HG02678 (cell line): ENCODE results near the gene QSOX2.

Experiments used
- ATAC-seq: cut with Tn5 transposase; IDR thresholded peaks from one replicate; pipeline ENCODE4 v1.9.1; 2021; ENCODE audit warnings: mild to moderate bottlenecking, moderate library complexity; ENCODE audit not compliant: unreplicated experiment

QSOX2 gene

GRCh38 chr9:136254381-136255165, 9.0 kb upstream of the QSOX2 start:
- ATAC-seq, result no peak

- ATAC-seq, result no peak
Observed at GRCh38 chr9:136253246-136254130, 7.9 kb upstream of the QSOX2 start.

GRCh38 chr9:136252846-136253245, 7.2 kb upstream of the QSOX2 start:
- ATAC-seq, result no peak

GRCh38 chr9:136252281-136252680, 6.7 kb upstream of the QSOX2 start:
- no peak for ATAC-seq

GRCh38 chr9:136251264-136252115, 5.9 kb upstream of the QSOX2 start:
- ATAC-seq, result no peak

GRCh38 chr9:136250676-136251075, 5.1 kb upstream of the QSOX2 start:
- no peak for ATAC-seq

- no peak for ATAC-seq
Observed at GRCh38 chr9:136249877-136250559, 4.4 kb upstream of the QSOX2 start.

GRCh38 chr9:136248951-136249876, 3.6 kb upstream of the QSOX2 start:
- no peak for ATAC-seq

- no peak for ATAC-seq
Observed at GRCh38 chr9:136247947-136248637, 2.5 kb upstream of the QSOX2 start.

- ATAC-seq, result no peak
Observed at GRCh38 chr9:136247551-136247916, 1.9 kb upstream of the QSOX2 start.

GRCh38 chr9:136246849-136247550, 1.4 kb upstream of the QSOX2 start:
- ATAC-seq, result no peak

GRCh38 chr9:136244969-136245218, 718 bp downstream of the QSOX2 start:
- no peak for ATAC-seq

- ATAC-seq, result no peak
Observed at GRCh38 chr9:136244122-136244968, 1.3 kb downstream of the QSOX2 start.

- no peak for ATAC-seq
Observed at GRCh38 chr9:136243631-136244030, 2.0 kb downstream of the QSOX2 start.

- ATAC-seq, result no peak
Observed at GRCh38 chr9:136242918-136243525, 2.6 kb downstream of the QSOX2 start.

- no peak for ATAC-seq
Observed at GRCh38 chr9:136242248-136242647, 3.4 kb downstream of the QSOX2 start.

- no peak for ATAC-seq
Observed at GRCh38 chr9:136241542-136241941, 4.1 kb downstream of the QSOX2 start.
